Astrocyte (in vitro differentiated cells and primary cell): ENCODE data around the gene TLCD2. TPM values are rescaled to one million over a fixed set of nuclear protein-coding genes. Genes with fewer than 3 reads are reported as not detected.

Source experiments
- DNase-seq: peaks from one replicate; pipeline ENCODE4 v3.0.0-alpha.2; 2010; ENCODE audit warnings: low read depth
- FAIRE-seq: peaks from 2 replicates; lab custom pipeline; 2011; peaks lifted over from hg19 to GRCh38; lab: Jason Lieb, UNC
- H2AFZ ChIP-seq: 2 replicates; pipeline ENCODE4 v1.6.0; 2012; ENCODE audit warnings: low read depth, low read length, inconsistent platforms
- H3K27ac ChIP-seq: 2 replicates; pipeline ENCODE4 v1.5.1; 2011; ENCODE audit warnings: low read depth, low read length, inconsistent platforms
- H3K27me3 ChIP-seq: 2 replicates; pipeline ENCODE4 v1.6.0; 2011; ENCODE audit warnings: low read length, inconsistent platforms; ENCODE audit not compliant: insufficient read depth
- H3K36me3 ChIP-seq: 2 replicates; pipeline ENCODE4 v1.5.1; 2011; ENCODE audit warnings: low read length, inconsistent platforms; ENCODE audit not compliant: insufficient read depth
- H3K4me1 ChIP-seq: 2 replicates; pipeline ENCODE4 v1.5.1; 2011; ENCODE audit warnings: low read length, inconsistent platforms; ENCODE audit not compliant: insufficient read depth
- H3K4me2 ChIP-seq: 2 replicates; pipeline ENCODE4 v1.6.0; 2012; ENCODE audit warnings: low read length, inconsistent platforms
- H3K4me3 ChIP-seq: 2 replicates; pipeline ENCODE4 v1.5.1; 2011; ENCODE audit warnings: low read depth, mild to moderate bottlenecking, low read length, inconsistent platforms; ENCODE audit not compliant: insufficient read depth
- H3K79me2 ChIP-seq: 2 replicates; pipeline ENCODE4 v1.6.0; 2012; ENCODE audit warnings: mild to moderate bottlenecking, low read length, inconsistent platforms; ENCODE audit not compliant: insufficient read depth
- H3K9ac ChIP-seq: 2 replicates; pipeline ENCODE4 v1.6.0; 2012; ENCODE audit warnings: mild to moderate bottlenecking, low read length, inconsistent platforms
- H3K9me3 ChIP-seq: 2 replicates; pipeline ENCODE4 v1.5.1; 2012; ENCODE audit warnings: low read depth, mild to moderate bottlenecking, low read length, inconsistent platforms; ENCODE audit not compliant: insufficient read depth
- H4K20me1 ChIP-seq: 2 replicates; pipeline ENCODE4 v1.6.0; 2012; ENCODE audit warnings: low read length, inconsistent platforms; ENCODE audit not compliant: insufficient read depth
- H3K27ac Mint-ChIP-seq: one replicate; pipeline ENCODE4 v1.8.0; 2021; ENCODE audit warnings: mild to moderate bottlenecking, mixed read lengths; ENCODE audit not compliant: unreplicated experiment
- H3K27me3 Mint-ChIP-seq: one replicate; pipeline ENCODE4 v1.8.0; 2021; ENCODE audit warnings: low read depth, mixed read lengths; ENCODE audit not compliant: unreplicated experiment
- H3K36me3 Mint-ChIP-seq: one replicate; pipeline ENCODE4 v1.8.0; 2021; ENCODE audit warnings: low read depth, mixed read lengths; ENCODE audit not compliant: unreplicated experiment
- H3K4me1 Mint-ChIP-seq: one replicate; pipeline ENCODE4 v1.8.0; 2021; ENCODE audit warnings: low read depth, mixed read lengths; ENCODE audit not compliant: unreplicated experiment
- H3K4me3 Mint-ChIP-seq: one replicate; pipeline ENCODE4 v1.8.0; 2021; ENCODE audit warnings: mild to moderate bottlenecking, moderate library complexity, mixed read lengths; ENCODE audit not compliant: unreplicated experiment
- H3K9me3 Mint-ChIP-seq: one replicate; pipeline ENCODE4 v1.8.0; 2021; ENCODE audit warnings: mild to moderate bottlenecking, mixed read lengths; ENCODE audit not compliant: unreplicated experiment
- CTCF ChIP-seq: IDR thresholded peaks from 2 replicates; pipeline ENCODE4 v1.5.1; 2011; ENCODE audit warnings: low read depth, mild to moderate bottlenecking, inconsistent platforms, low read length, moderate library complexity; ENCODE audit not compliant: insufficient read depth
- EZH2 ChIP-seq: IDR thresholded peaks from 2 replicates; pipeline ENCODE4 v1.6.1; 2012; ENCODE audit warnings: mild to moderate bottlenecking, low read length, inconsistent platforms; ENCODE audit not compliant: insufficient read depth
- total RNA-seq: library from RNA; stranded (reverse); gene quantifications from 2 replicates; pipeline ENCODE4 v1.2.1, GENCODE V29; 2021

TLCD2 gene
- total RNA-seq, 1 donor from 2014 or later, result 6.0 TPM

- no peak for FAIRE-seq
- Mint-ChIP-seq H3K9me3 (no peaks in the 10 kb centered on the region), H3K36me3 (no peaks in the 10 kb centered on the region), H3K4me3 (no peak overlapping the region), H3K4me1 (no peaks in the 10 kb centered on the region), H3K27ac (no peak overlapping the region), H3K27me3 (peaks cover 4% of the 10 kb centered on the region)
- no peak overlapping the region for H2AFZ ChIP-seq
- TF ChIP-seq CTCF, result no peak
- TF ChIP-seq EZH2, result no peak
- no peak overlapping the region for H3K9ac ChIP-seq
- H3K4me1 ChIP-seq, result no peaks in the 10 kb centered on the region
- H4K20me1 ChIP-seq, result no peaks in the 10 kb centered on the region
- H3K27me3 ChIP-seq, result no peaks in the 10 kb centered on the region
- no peak overlapping the region for H3K4me2 ChIP-seq
- H3K79me2 ChIP-seq, result no peaks in the 10 kb centered on the region
- H3K9me3 ChIP-seq, result peaks cover 7% of the 10 kb centered on the region
- H3K4me3 ChIP-seq, result no peak overlapping the region
- H3K27ac ChIP-seq, result no peak overlapping the region
- H3K36me3 ChIP-seq, result no peaks in the 10 kb centered on the region
- DNase-seq, result no peak
These were observed 35.4 kb upstream of the TLCD2 start for GRCh38 chr17:1745513-1746020.

- H3K79me2 ChIP-seq, result no peaks in the 10 kb centered on the region
- no peaks in the 10 kb centered on the region for H3K27me3 ChIP-seq
- H3K4me3 ChIP-seq, result no peak overlapping the region
- Mint-ChIP-seq H3K36me3 (no peaks in the 10 kb centered on the region), H3K9me3 (no peaks in the 10 kb centered on the region), H3K27ac (no peak overlapping the region), H3K27me3 (peaks cover 4% of the 10 kb centered on the region), H3K4me1 (no peaks in the 10 kb centered on the region), H3K4me3 (no peak overlapping the region)
- DNase-seq (no peak), FAIRE-seq (no peak)
- no peak overlapping the region for H3K4me2 ChIP-seq
- H4K20me1 ChIP-seq, result no peaks in the 10 kb centered on the region
- H3K27ac ChIP-seq, result no peak overlapping the region
- H3K9me3 ChIP-seq, result peaks cover 7% of the 10 kb centered on the region
- no peaks in the 10 kb centered on the region for H3K36me3 ChIP-seq
- H3K9ac ChIP-seq, result no peak overlapping the region
- TF ChIP-seq CTCF (no peak), EZH2 (no peak)
- no peaks in the 10 kb centered on the region for H3K4me1 ChIP-seq
- no peak overlapping the region for H2AFZ ChIP-seq
These were observed 34.7 kb upstream of the TLCD2 start for GRCh38 chr17:1744551-1745512.

- H3K27me3 Mint-ChIP-seq, result peaks cover 4% of the 10 kb centered on the region
- no peaks in the 10 kb centered on the region for H3K4me1 Mint-ChIP-seq
- TF ChIP-seq CTCF (no peak), EZH2 (no peak)
These were observed 32.9 kb upstream of the TLCD2 start for GRCh38 chr17:1743088-1743439.

More at GRCh38 chr17:1743088-1743439, 32.9 kb upstream of the TLCD2 start:
- Histone ChIP-seq H4K20me1 (peaks cover under 1% of the 10 kb centered on the region), H3K9ac (no peak overlapping the region), H3K79me2 (no peaks in the 10 kb centered on the region), H3K27me3 (no peaks in the 10 kb centered on the region), H3K27ac (no peak overlapping the region), H3K4me3 (no peak overlapping the region), H3K4me2 (no peak overlapping the region), H3K36me3 (no peaks in the 10 kb centered on the region), H2AFZ (no peak overlapping the region), H3K4me1 (no peaks in the 10 kb centered on the region), H3K9me3 (no peaks in the 10 kb centered on the region)
- H3K4me3 Mint-ChIP-seq, result no peak overlapping the region
- H3K36me3 Mint-ChIP-seq, result no peaks in the 10 kb centered on the region
- no peaks in the 10 kb centered on the region for H3K9me3 Mint-ChIP-seq
- DNase-seq, result no peak
- no peak for FAIRE-seq
- H3K27ac Mint-ChIP-seq, result no peak overlapping the region
